Measurements from ENCODE around the gene ATXN1.

The ATXN1 gene

DNA sequence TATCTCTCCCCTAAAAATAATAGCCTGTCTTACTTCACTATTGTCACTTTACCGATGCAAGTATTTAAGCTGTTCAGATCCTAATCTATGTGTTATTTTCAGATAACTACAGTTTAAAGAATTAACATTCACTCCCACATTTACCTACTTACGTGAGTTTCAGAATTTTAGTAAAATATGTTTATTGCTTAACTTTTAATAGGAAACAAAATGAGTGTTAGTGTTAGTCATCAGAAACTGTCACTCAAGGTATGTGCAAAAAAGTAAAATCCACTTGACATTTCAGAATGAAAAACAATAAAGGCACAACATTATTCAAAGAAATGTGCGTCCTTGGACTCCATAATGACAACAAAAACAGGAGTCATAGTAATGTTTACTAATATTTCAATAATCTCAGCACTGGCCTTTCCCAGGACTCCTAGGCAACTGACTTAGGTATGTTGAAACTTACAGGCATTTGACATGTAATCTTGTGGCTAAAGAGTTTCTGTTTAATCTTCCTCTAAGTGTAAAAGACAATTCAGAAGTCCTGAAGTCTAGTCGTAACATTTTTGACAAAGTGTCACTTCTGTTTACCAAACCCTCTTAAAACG, 4.5 kb downstream of the ATXN1 start:
- 0 out of 2 replicates have a peak, but pooled peaks cover under 1% of the 10 kb centered on the region for H3K4me1 ChIP-seq (ENCODE audit: low read length)
- TF ChIP-seq EZH2phosphoT487 (IDR thresholded peaks at IDR 0.05; ENCODE audit: low read depth): no peak
- TF ChIP-seq, protein P1, sequence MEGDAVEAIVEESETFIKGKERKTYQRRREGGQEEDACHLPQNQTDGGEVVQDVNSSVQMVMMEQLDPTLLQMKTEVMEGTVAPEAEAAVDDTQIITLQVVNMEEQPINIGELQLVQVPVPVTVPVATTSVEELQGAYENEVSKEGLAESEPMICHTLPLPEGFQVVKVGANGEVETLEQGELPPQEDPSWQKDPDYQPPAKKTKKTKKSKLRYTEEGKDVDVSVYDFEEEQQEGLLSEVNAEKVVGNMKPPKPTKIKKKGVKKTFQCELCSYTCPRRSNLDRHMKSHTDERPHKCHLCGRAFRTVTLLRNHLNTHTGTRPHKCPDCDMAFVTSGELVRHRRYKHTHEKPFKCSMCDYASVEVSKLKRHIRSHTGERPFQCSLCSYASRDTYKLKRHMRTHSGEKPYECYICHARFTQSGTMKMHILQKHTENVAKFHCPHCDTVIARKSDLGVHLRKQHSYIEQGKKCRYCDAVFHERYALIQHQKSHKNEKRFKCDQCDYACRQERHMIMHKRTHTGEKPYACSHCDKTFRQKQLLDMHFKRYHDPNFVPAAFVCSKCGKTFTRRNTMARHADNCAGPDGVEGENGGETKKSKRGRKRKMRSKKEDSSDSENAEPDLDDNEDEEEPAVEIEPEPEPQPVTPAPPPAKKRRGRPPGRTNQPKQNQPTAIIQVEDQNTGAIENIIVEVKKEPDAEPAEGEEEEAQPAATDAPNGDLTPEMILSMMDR (IDR thresholded peaks at IDR 0.05; ENCODE audit: low read depth, low read length): no peak
- peaks cover 29% of the 10 kb centered on the region for H3K27me3 ChIP-seq (ENCODE audit: low read depth, low read length)
- no peaks in the 10 kb centered on the region for H3K36me3 ChIP-seq (replicated peaks; ENCODE audit: low read depth, low read length)
- H4K20me1 ChIP-seq (ENCODE audit: insufficient read depth, low read length): no peaks in the 10 kb centered on the region
- no peak overlapping the region for H2AFZ ChIP-seq (ENCODE audit: low read depth, low read length)
- no peak overlapping the region for H3K27ac ChIP-seq (ENCODE audit: low read length)
- no peak overlapping the region for H3K9ac ChIP-seq (ENCODE audit: low read length)
- H3K4me3 ChIP-seq (ENCODE audit: low read length): no peak overlapping the region
- no peak overlapping the region for H3K4me2 ChIP-seq (ENCODE audit: low read length)
- H3K9me3 ChIP-seq (ENCODE audit: insufficient read depth, low read length): no peaks in the 10 kb centered on the region
- H3K79me2 ChIP-seq (ENCODE audit: low read length): no peaks in the 10 kb centered on the region

DNA sequence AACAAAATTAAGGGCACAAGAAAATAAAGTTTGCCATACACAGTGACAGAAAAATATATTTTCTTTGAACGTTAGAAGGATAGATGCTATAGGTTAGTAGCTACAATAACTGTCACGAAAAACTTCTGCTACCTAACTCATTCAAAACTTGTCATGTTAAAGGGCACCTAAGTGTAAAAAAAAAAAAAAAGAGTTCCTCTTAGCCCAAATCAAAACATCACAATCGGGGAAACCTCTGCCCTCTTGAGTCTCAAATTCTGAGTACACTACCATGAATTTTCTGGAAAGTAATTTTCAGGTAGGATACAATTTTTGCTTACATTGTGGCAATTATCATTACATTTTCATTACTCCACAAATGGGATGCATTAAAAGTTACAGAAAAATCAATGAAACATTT, 5.7 kb downstream of the ATXN1 start:
- H3K27me3 ChIP-seq (ENCODE audit: low read depth, low read length): peaks cover 32% of the 10 kb centered on the region
- H3K9me3 ChIP-seq (ENCODE audit: insufficient read depth, low read length): no peaks in the 10 kb centered on the region
- no peak overlapping the region for H3K4me3 ChIP-seq (ENCODE audit: low read length)
- TF ChIP-seq EZH2phosphoT487 (IDR thresholded peaks at IDR 0.05; ENCODE audit: low read depth): no peak
- TF ChIP-seq, protein P1 (IDR thresholded peaks at IDR 0.05; ENCODE audit: low read depth, low read length): no peak
- H3K36me3 ChIP-seq (replicated peaks; ENCODE audit: low read depth, low read length): no peaks in the 10 kb centered on the region
- H4K20me1 ChIP-seq (ENCODE audit: insufficient read depth, low read length): no peaks in the 10 kb centered on the region
- no peaks in the 10 kb centered on the region for H3K79me2 ChIP-seq (ENCODE audit: low read length)
- no peak overlapping the region for H2AFZ ChIP-seq (ENCODE audit: low read depth, low read length)
- no peak overlapping the region for H3K27ac ChIP-seq (ENCODE audit: low read length)
- no peak overlapping the region for H3K4me2 ChIP-seq (ENCODE audit: low read length)
- no peak overlapping the region for H3K9ac ChIP-seq (ENCODE audit: low read length)
- H3K4me1 ChIP-seq (ENCODE audit: low read length): no peaks in the 10 kb centered on the region

DNA sequence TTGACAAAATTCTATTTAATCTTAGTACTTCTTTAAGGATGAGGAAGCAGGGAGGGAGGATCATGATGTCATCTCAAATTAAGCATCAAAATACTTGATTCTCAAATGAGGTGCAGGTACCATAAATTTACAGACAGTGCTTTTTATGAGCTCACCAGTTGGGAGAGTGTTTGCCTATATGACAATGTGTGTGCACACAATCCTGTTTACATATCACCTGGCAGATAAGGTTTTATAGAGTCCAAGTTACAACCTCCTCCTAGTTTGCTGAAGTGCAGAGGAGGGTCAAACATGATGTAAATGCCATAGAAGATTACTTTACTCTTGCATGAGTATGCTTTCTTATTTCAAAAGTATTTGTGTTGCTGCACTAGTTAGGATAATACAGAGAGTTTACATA, 6.4 kb downstream of the ATXN1 start:
- Histone ChIP-seq H3K36me3 (replicated peaks; ENCODE audit: low read depth, low read length) (no peaks in the 10 kb centered on the region), H3K9me3 (ENCODE audit: insufficient read depth, low read length) (no peaks in the 10 kb centered on the region), H3K4me2 (ENCODE audit: low read length) (no peak overlapping the region), H3K4me1 (ENCODE audit: low read length) (no peaks in the 10 kb centered on the region), H3K79me2 (ENCODE audit: low read length) (no peaks in the 10 kb centered on the region), H3K27me3 (ENCODE audit: low read depth, low read length) (peaks cover 34% of the 10 kb centered on the region), H2AFZ (ENCODE audit: low read depth, low read length) (no peak overlapping the region), H3K4me3 (ENCODE audit: low read length) (no peak overlapping the region), H3K27ac (ENCODE audit: low read length) (no peak overlapping the region), H3K9ac (ENCODE audit: low read length) (no peak overlapping the region), H4K20me1 (ENCODE audit: insufficient read depth, low read length) (no peaks in the 10 kb centered on the region)
- no peak for TF ChIP-seq EZH2phosphoT487 (IDR thresholded peaks at IDR 0.05; ENCODE audit: low read depth)
- TF ChIP-seq, protein P1 (IDR thresholded peaks at IDR 0.05; ENCODE audit: low read depth, low read length): no peak

DNA sequence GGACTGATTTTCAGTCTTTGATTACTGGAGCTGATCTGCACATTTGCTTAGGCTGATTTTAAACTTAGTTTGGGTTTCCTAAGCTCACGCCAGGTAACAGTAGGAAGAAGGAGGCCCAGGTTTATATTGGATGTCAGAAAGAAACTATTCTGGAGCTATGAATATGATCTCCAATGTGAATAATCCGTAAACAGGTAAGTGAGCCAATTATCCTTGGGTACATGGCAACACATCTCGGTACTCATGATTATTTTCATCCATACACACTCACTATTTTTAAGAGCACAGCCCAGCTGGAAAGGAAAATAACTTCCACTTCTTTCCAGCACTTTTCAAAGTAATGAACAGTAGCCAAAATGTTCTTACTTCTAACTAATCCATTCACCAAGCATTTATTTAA, 7.0 kb downstream of the ATXN1 start:
- H3K36me3 ChIP-seq (replicated peaks; ENCODE audit: low read depth, low read length): no peaks in the 10 kb centered on the region
- no peak overlapping the region for H3K27ac ChIP-seq (ENCODE audit: low read length)
- no peaks in the 10 kb centered on the region for H3K79me2 ChIP-seq (ENCODE audit: low read length)
- H3K9me3 ChIP-seq (ENCODE audit: insufficient read depth, low read length): no peaks in the 10 kb centered on the region
- H4K20me1 ChIP-seq (ENCODE audit: insufficient read depth, low read length): no peaks in the 10 kb centered on the region
- TF ChIP-seq, protein P1 (IDR thresholded peaks at IDR 0.05; ENCODE audit: low read depth, low read length): no peak
- no peak for TF ChIP-seq EZH2phosphoT487 (IDR thresholded peaks at IDR 0.05; ENCODE audit: low read depth)
- peaks cover 35% of the 10 kb centered on the region for H3K27me3 ChIP-seq (ENCODE audit: low read depth, low read length)
- no peaks in the 10 kb centered on the region for H3K4me1 ChIP-seq (ENCODE audit: low read length)
- H3K4me3 ChIP-seq (ENCODE audit: low read length): no peak overlapping the region
- H3K9ac ChIP-seq (ENCODE audit: low read length): no peak overlapping the region
- no peak overlapping the region for H3K4me2 ChIP-seq (ENCODE audit: low read length)
- no peak overlapping the region for H2AFZ ChIP-seq (ENCODE audit: low read depth, low read length)
